Liver (tissue), 9 donors: ENCODE data around the gene PPP4R2. TPM values are rescaled to one million over a fixed set of nuclear protein-coding genes. Genes with fewer than 3 reads are reported as not detected.

Experiments used
- DNase-seq: peaks from one replicate; pipeline ENCODE4 v3.0.0-alpha.2; 2017; ENCODE audit warnings: low spot score
- H3K27ac ChIP-seq, 2 donors: one replicate each; pipeline ENCODE4 v1.7.0; 2013; ENCODE audit warnings: inconsistent platforms in 2 of 2, low read length in 2 of 2, control low read depth in 1 of 2, low read depth in 1 of 2, mild to moderate bottlenecking in 1 of 2
- H3K27me3 ChIP-seq, 4 donors: one replicate each; pipeline versions ENCODE4 v1.6.1 to v1.7.0; 2013; ENCODE audit warnings: low read length in 3 of 4, inconsistent platforms in 1 of 4, mild to moderate bottlenecking in 1 of 4, moderate library complexity in 1 of 4; ENCODE audit not compliant: control insufficient read depth in 4 of 4, insufficient read depth in 4 of 4
- H3K36me3 ChIP-seq, 4 donors: one replicate each; pipeline versions ENCODE4 v1.6.1 to v1.7.0; 2013; ENCODE audit warnings: low read length in 3 of 4, mild to moderate bottlenecking in 3 of 4, low read depth in 1 of 4, moderate library complexity in 1 of 4; ENCODE audit not compliant: control insufficient read depth in 4 of 4, insufficient read depth in 3 of 4
- H3K4me1 ChIP-seq, 4 donors: one replicate each; pipeline versions ENCODE4 v1.6.1 to v1.7.0; 2013; ENCODE audit warnings: low read length in 3 of 4, mild to moderate bottlenecking in 3 of 4, moderate library complexity in 1 of 4; ENCODE audit not compliant: control insufficient read depth in 4 of 4, insufficient read depth in 4 of 4
- H3K4me3 ChIP-seq, 3 donors: one replicate each; pipeline versions ENCODE4 v1.6.1 to v1.7.0; 2013; ENCODE audit warnings: low read length in 3 of 3, control low read depth in 1 of 3, low read depth in 1 of 3, mild to moderate bottlenecking in 1 of 3
- H3K9ac ChIP-seq, 2 donors: one replicate each; pipeline ENCODE4 v1.7.0; 2013; ENCODE audit warnings: low read length in 2 of 2, mild to moderate bottlenecking in 2 of 2, moderate library complexity in 2 of 2, control low read depth in 1 of 2, low read depth in 1 of 2
- H3K9me3 ChIP-seq, 4 donors: one replicate each; pipeline versions ENCODE4 v1.6.1 to v1.7.0; 2013; ENCODE audit warnings: low read length in 3 of 4; ENCODE audit not compliant: control insufficient read depth in 4 of 4
- FOXA1 ChIP-seq: IDR thresholded peaks from 2 replicates; pipeline ENCODE4 v1.6.1; 2016; ENCODE audit warnings: antibody characterized with exemption
- GABPA ChIP-seq, 2 donors: IDR thresholded peaks in 1 of 2; conservative IDR thresholded peaks in 1 of 2; 2 replicates each; pipeline ENCODE4 v1.6.1; 2016; ENCODE audit warnings: antibody characterized with exemption in 2 of 2, mild to moderate bottlenecking in 1 of 2, moderate library complexity in 1 of 2
- HNF4G ChIP-seq: IDR thresholded peaks from 2 replicates; pipeline ENCODE4 v1.6.1; 2016; ENCODE audit warnings: antibody characterized with exemption
- JUND ChIP-seq, 2 donors: IDR thresholded peaks; 2 replicates each; pipeline ENCODE4 v1.6.1; 2016; ENCODE audit warnings: antibody characterized with exemption in 2 of 2
- NR2F2 ChIP-seq: IDR thresholded peaks from 2 replicates; pipeline ENCODE4 v1.6.1; 2016; ENCODE audit warnings: antibody characterized with exemption
- RAD21 ChIP-seq, 2 donors: IDR thresholded peaks; 2 replicates each; pipeline ENCODE4 v1.6.1; 2016; ENCODE audit warnings: antibody characterized with exemption in 2 of 2, mild to moderate bottlenecking in 2 of 2
- TAF1 ChIP-seq: conservative IDR thresholded peaks from 2 replicates; pipeline ENCODE4 v1.6.1; 2016; ENCODE audit warnings: antibody characterized with exemption, mild to moderate bottlenecking
- WGBS: extraction: QIAGEN DNeasy Blood & Tissue Kit; methylation state at CpG from one replicate; pipeline ENCODE4 v1.1.7; 2013; 5-methylcytosine and 5-hydroxymethylcytosine counted together
- polyA plus RNA-seq, 2 donors: library from polyadenylated mRNA; stranded (reverse) in 1 of 2; unstranded in 1 of 2; fragments of 200-250 nt in 1 of 2; fragments of >200 nt in 1 of 2; fragmentation: Nextera tagmentation in 1 of 2; extraction: Ambion mirVana in 1 of 2; gene quantifications; one replicate each; pipeline versions ENCODE4 v1.2.1 to v1.2.3, GENCODE V29; 2013 to 2015
- total RNA-seq, 2 donors: library from RNA; depleted of rRNA; stranded (reverse); fragments of >200 nt; gene quantifications; one replicate each; pipeline ENCODE4 v1.2.3, GENCODE V29; 2014
- TF ChIP-seq, protein P1 (sequence below): IDR thresholded peaks from 2 replicates; pipeline ENCODE4 v1.6.1; 2016; ENCODE audit warnings: antibody characterized with exemption
- TF ChIP-seq, protein P2 (sequence below): fragments of 150-350 bp; IDR thresholded peaks from 2 replicates; pipeline ENCODE4 v1.5.1; 2017; ENCODE audit warnings: improper control_type of control experiment, low read depth, low read length; ENCODE audit not compliant: missing input control
- TF ChIP-seq, protein P3 (sequence below): IDR thresholded peaks from 2 replicates; pipeline ENCODE4 v1.6.1; 2016; ENCODE audit warnings: antibody characterized with exemption, mild to moderate bottlenecking
- donor health status: healthy.
- donor health status: healthy.
- donor health status: healthy.
- donor health status: healthy.
- donor health status: healthy.

PPP4R2 gene
- total and polyA plus RNA-seq, 4 donors: 12.2 to 35.9 (median 33.7) TPM

DNA sequence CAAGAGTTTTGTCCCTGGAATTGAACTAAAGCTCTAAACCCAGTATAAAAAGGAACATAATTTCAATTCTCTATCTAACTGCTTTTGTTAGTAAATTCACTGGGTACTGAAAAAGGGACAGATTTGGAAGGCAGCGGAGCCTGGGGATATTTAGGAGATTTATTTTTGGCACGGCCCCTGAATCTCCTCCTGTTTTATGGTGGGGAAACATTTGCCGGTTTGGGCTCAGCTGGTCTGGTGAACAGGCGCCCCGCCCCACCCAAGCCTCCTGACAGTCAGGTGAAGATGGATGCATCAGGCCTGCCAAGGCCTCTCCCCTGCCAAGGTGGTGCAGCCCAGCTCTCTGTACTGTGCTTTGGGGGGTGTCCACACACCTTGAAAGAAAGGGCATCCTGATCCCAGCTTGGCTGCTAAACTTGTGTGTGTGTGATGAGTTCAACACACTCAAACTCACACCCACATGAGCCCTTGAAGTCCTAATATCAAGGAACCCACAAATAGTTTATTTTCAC is 111.1 kb downstream of the PPP4R2 start:
- Histone ChIP-seq H3K9me3 (no peaks in the 10 kb centered on the region), H3K9ac (no peak overlapping the region), H3K4me3 (no peak overlapping the region), H3K27ac (no peak overlapping the region), H3K4me1 (no peaks in the 10 kb centered on the region), H3K36me3 (no peaks in the 10 kb centered on the region), H3K27me3 (peaks cover 0 to 3% (median 0%) of the 10 kb centered on the region in 4 donors)
- no peak for DNase-seq
- 87% methylated on average over 5 of the region's 5 CpGs for WGBS
- TF ChIP-seq TAF1: no peak
- TF ChIP-seq, protein P1, sequence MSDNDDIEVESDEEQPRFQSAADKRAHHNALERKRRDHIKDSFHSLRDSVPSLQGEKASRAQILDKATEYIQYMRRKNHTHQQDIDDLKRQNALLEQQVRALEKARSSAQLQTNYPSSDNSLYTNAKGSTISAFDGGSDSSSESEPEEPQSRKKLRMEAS: no peak

DNA sequence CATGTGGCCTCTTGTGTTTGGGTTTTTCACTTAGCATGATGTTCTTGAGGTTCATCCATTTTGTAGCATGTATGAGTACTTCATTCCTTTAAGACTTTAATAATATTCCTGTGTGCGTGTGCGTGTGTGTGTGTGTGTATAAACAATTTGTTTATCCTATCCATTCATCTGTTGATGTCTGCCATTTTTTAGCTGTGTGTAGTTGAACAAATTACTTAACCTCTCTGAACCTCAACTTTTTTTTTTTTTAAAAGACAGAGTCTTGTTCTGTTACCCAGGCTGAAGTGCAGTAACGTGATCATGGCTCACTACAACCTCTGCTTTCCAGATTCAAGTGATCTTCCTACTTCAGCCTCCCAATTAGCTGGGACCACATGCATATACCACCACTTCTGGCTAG is 112.1 kb downstream of the PPP4R2 start:
- H3K9ac ChIP-seq: no peak overlapping the region
- DNase-seq: no peak
- no peak overlapping the region for H3K27ac ChIP-seq
- H3K9me3 ChIP-seq: no peaks in the 10 kb centered on the region
- peaks cover 0 to 3% (median 0%) of the 10 kb centered on the region in 4 donors for H3K27me3 ChIP-seq
- H3K4me1 ChIP-seq: no peaks in the 10 kb centered on the region
- no peak for TF ChIP-seq JUND (IDR thresholded peaks at IDR 0.05)
- TF ChIP-seq, protein P2, sequence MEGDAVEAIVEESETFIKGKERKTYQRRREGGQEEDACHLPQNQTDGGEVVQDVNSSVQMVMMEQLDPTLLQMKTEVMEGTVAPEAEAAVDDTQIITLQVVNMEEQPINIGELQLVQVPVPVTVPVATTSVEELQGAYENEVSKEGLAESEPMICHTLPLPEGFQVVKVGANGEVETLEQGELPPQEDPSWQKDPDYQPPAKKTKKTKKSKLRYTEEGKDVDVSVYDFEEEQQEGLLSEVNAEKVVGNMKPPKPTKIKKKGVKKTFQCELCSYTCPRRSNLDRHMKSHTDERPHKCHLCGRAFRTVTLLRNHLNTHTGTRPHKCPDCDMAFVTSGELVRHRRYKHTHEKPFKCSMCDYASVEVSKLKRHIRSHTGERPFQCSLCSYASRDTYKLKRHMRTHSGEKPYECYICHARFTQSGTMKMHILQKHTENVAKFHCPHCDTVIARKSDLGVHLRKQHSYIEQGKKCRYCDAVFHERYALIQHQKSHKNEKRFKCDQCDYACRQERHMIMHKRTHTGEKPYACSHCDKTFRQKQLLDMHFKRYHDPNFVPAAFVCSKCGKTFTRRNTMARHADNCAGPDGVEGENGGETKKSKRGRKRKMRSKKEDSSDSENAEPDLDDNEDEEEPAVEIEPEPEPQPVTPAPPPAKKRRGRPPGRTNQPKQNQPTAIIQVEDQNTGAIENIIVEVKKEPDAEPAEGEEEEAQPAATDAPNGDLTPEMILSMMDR: no peak
- no peak for TF ChIP-seq GABPA (IDR thresholded peaks at IDR 0.05 in 1 of 2, conservative IDR thresholded peaks at IDR 0.05 in 1 of 2)
- 92% methylated on average over 3 of the region's 3 CpGs for WGBS
- H3K36me3 ChIP-seq: no peaks in the 10 kb centered on the region
- H3K4me3 ChIP-seq: no peak overlapping the region

DNA sequence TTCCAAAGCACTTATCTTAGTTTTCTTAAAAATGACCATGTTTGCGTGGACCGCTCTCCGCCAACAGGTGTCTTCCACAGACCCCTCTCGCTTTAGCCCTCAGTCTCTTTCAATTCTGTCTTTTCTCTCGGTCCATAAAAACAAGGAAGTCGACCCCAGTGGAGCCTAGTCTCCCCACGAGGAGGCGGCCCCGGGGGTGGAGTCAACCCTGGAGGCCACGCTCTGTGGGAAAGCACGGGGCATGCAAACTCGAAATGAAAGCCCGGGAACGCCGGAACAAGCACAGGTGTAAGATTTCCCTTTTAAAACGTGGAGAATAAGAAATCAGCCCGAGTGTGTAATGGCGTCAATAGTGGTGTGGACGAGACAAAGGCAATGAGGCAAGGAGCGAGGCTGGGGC is 113.9 kb downstream of the PPP4R2 start:
- 85% methylated on average over 20 of the region's 20 CpGs for WGBS
- no peak overlapping the region for H3K27ac ChIP-seq
- no peaks in the 10 kb centered on the region for H3K4me1 ChIP-seq
- no peak for DNase-seq
- H3K4me3 ChIP-seq: no peak overlapping the region
- TF ChIP-seq HNF4G (no peak), NR2F2 (no peak), RAD21 (IDR thresholded peaks at IDR 0.05) (no peak), TAF1 (no peak), FOXA1 (no peak)
- TF ChIP-seq, protein P3, sequence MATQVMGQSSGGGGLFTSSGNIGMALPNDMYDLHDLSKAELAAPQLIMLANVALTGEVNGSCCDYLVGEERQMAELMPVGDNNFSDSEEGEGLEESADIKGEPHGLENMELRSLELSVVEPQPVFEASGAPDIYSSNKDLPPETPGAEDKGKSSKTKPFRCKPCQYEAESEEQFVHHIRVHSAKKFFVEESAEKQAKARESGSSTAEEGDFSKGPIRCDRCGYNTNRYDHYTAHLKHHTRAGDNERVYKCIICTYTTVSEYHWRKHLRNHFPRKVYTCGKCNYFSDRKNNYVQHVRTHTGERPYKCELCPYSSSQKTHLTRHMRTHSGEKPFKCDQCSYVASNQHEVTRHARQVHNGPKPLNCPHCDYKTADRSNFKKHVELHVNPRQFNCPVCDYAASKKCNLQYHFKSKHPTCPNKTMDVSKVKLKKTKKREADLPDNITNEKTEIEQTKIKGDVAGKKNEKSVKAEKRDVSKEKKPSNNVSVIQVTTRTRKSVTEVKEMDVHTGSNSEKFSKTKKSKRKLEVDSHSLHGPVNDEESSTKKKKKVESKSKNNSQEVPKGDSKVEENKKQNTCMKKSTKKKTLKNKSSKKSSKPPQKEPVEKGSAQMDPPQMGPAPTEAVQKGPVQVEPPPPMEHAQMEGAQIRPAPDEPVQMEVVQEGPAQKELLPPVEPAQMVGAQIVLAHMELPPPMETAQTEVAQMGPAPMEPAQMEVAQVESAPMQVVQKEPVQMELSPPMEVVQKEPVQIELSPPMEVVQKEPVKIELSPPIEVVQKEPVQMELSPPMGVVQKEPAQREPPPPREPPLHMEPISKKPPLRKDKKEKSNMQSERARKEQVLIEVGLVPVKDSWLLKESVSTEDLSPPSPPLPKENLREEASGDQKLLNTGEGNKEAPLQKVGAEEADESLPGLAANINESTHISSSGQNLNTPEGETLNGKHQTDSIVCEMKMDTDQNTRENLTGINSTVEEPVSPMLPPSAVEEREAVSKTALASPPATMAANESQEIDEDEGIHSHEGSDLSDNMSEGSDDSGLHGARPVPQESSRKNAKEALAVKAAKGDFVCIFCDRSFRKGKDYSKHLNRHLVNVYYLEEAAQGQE: no peak
- H3K9me3 ChIP-seq: no peaks in the 10 kb centered on the region
- no peaks in the 10 kb centered on the region for H3K36me3 ChIP-seq
- peaks cover 0 to 3% (median 0%) of the 10 kb centered on the region in 4 donors for H3K27me3 ChIP-seq
- H3K9ac ChIP-seq: no peak overlapping the region
